RPMI7951 (cell line): ENCODE data around the gene ZFYVE27. TPM values are rescaled to one million over a fixed set of nuclear protein-coding genes. Genes with fewer than 3 reads are reported as not detected.
A peak's percentile ranks its signal among the peaks of the same experiment; 100 is the strongest.

Source experiments
- DNase-seq: peaks from one replicate; pipeline ENCODE4 v3.0.0-alpha.2; 2012; ENCODE audit warnings: low read depth
- total RNA-seq: library from RNA; depleted of rRNA; stranded (reverse); fragments of >200 nt; shearing (Covaris generic); gene quantifications from 2 replicates; pipeline ENCODE4 v1.2.3, GENCODE V29; 2014

ZFYVE27 gene
- total RNA-seq, 1 experiment from 2014 or later, result 7.0 TPM

DNA sequence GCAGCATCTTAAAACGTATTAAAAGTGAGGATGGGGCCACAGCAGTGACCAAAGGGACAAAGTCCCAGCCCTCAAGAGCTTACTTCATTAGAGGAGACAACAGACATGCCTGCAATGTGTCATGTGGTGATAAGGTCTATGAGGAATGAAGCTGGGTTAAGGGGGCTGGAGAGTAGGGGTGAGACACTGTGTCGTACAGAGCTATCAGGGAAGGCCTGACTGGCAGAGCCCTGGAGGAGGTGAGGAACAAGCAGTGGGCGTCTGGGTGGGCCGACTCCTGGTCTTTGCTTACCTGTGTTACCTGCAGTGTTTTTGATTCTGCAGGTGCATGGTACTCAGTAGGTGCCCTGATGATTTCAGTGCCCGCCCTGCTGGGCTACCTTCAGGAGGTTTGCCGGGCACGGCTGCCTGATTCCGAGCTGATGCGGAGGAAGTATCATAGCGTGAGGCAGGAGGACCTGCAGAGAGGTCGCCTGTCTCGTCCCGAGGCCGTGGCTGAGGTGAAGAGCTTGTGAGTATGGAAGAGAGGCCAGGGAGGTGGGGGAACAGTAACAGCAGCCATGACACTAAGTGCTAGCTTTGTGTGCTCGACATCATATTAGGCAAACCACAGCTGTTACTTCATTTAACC lies 7.6 kb downstream of the ZFYVE27 start:
- no peak for DNase-seq

GRCh38 chr10:97747573-97747972 lies 10.6 kb downstream of the ZFYVE27 start:
- DNase-seq, result no peak

GRCh38 chr10:97748116-97748515 lies 11.2 kb downstream of the ZFYVE27 start:
- no peak for DNase-seq

DNA sequence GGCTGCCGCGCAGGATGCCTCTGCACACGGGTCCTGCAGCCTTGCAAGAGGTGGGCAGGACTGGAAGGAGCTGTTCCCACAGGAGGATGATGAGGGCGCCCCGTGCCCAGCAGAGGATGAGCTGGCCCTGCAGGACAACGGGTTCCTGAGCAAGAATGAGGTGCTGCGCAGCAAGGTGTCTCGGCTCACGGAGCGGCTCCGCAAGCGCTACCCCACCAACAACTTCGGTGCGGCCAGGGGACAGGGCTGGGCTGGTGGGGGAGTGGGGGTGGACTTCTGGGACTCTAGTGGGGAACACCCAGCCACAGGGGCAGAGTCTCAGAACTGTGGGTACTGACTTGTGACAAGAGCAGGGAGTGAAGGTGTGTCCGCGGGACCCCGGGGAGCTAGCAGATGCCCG lies 16.0 kb downstream of the ZFYVE27 start:
- DNase-seq, result no peak

- no peak for DNase-seq
Observed at GRCh38 chr10:97754726-97755125, 17.8 kb downstream of the ZFYVE27 start.

DNA sequence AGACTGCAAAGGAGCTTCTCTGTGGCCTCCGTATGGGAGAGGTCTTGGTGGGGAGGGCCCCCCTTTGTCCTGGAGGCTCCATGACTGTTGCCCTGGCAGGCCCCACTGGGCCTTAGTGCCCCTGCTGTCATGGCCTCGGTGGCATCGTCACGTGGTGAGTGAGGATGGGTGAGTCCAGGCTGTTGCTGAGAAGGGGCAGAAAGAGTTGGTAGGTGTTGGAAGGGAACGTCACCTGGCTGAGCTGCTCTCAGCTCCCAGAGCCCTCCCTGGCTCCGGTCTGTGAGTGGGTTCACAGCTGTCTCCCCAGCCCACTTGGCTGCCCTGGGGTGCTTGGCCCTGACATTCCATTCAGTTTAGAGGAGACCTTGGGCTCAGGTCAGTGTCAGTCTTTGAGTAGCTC lies 18.8 kb downstream of the ZFYVE27 start:
- DNase-seq, result no peak

GRCh38 chr10:97757471-97757870 lies 20.5 kb downstream of the ZFYVE27 start:
- DNase-seq, result no peak

GRCh38 chr10:97759158-97759887 lies 22.4 kb downstream of the ZFYVE27 start:
- DNase-seq, result peak; percentile 63

DNA sequence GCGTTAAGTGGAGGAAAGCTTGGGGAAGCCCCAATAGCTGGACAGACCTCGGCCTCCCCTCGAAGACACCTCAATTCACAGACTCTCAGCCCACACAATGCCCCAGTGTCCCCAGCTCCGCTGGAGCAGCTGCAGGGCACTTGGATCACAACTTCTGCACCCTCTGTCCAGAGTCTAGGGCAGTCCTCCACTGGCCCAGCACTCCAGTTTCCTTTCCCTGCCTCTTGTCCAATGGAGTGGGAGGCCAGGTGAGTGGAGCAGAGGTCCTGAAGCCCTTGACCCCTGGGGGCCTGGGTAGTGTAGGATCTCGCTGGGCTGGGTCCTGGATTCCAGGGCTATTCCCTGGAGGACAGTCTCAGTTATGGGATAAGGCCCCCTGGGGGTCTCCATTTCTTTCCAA lies 23.0 kb downstream of the ZFYVE27 start:
- DNase-seq, result no peak

DNA sequence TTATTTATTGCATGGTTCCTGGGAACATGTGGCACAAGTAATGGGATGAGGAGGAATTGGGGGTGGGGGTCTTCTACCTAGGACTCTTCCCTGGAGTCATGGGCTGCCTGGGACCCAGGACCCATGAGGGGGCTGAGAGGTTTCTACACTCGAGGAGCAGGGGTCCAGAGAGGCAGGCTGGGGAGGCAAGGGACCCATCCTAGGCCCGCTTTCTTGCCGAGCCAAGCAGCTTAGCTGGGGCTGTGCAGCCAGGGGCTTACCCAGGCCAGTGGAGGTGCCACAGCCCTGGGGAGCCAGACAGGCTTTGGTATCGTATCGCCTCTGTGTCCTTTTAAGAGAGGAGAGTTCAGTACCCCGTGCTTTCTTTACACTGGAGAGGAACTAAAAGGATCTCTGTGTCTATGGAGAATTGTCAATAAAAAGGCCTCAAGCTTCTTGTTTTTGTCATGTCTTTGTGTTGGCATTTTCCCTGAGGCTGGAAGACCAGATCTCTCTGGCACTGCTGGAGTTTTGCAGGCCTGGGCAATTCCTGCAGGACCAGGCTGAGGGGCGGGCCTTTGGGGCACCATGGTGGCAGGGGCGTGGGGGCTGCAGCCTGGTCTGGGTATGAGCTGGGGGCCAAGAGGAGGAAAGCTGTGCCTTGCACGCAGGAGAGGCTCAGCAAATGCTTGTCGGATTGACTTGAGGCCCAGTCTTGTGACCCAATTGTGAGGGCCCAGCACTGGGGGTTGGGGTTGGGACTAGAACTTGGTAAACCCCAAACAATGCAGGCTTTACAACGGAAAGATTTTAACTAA lies 23.7 kb downstream of the ZFYVE27 start:
- DNase-seq, result no peak

- no peak for DNase-seq
Observed at GRCh38 chr10:97761331-97761865, 24.5 kb downstream of the ZFYVE27 start.

DNA sequence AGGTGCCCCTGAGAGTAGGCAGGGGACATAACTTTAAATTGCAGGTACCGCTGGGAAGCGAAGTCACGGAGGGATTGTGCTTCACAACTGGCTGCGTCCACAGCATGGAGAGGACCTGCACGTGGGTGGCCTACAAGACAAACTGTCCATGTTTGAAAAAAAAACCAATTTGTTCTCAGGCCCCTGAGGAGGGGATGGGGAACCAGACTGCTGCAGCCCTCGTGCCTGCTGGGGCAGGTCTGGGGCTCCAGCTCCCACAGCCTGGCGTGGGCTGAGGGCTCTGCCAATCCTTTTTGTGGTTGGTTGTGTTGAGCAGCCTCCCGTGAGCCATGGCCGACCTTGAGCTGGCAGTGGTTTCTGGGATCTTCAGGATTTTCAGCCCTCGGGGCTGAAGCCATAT lies 25.1 kb downstream of the ZFYVE27 start:
- no peak for DNase-seq

DNA sequence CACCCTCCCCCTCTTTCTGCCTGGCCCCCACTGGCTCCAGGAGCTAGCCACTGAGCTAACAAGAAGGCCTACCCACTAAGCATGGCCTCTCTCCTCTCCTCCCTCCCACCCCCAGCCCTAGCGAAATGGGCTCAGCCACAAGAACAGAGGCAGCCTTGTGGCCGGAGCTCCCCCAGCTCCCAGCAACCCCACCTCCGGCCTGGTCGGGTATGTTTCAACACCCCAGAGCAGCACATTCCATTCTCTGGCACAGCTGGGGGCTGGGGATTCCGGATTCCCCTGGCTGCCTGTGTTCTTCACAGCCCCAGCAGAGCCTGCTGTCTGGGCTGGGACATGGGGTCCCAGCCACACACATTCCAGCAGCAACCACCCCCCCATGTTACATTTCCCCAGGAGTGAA lies 25.9 kb downstream of the ZFYVE27 start:
- DNase-seq, result no peak

DNA sequence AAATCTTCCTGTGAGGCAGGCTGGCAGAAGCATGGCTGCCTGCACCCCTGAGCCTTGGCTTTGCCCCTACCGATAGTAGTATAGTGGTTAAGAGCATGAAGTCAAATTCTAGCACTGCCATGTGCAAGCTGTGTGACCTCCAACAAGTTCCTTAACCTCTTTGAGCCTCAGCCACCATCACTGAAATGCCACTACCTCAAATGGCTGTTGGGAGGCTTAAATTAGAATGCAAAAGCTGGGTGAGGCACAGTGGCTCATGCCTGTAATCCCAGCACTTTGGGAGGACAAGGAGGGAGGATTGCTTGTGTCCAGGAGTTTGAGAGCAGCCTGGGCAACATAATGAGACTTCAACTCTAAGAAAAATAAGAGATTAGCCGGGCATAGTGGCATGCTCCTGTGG lies 26.5 kb downstream of the ZFYVE27 start:
- DNase-seq, result no peak

DNA sequence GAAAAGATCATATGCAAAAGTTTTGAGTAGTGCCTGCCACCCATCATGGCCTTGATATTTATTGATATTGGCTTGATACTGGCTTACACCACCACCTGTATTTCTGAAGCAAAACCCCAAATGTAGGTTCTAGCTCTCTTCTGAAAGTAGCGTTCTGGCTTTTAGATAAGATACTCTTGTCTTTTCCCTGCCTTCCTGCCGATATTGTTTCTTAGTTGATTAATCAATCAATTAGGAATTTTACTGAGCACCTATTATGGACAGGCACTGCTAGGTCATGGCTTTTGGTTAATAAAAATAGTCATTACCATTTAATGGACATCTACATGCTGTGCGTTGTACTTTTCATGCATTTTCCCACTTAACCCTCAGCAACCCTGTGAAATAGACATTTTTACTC lies 27.0 kb downstream of the ZFYVE27 start:
- no peak for DNase-seq

DNA sequence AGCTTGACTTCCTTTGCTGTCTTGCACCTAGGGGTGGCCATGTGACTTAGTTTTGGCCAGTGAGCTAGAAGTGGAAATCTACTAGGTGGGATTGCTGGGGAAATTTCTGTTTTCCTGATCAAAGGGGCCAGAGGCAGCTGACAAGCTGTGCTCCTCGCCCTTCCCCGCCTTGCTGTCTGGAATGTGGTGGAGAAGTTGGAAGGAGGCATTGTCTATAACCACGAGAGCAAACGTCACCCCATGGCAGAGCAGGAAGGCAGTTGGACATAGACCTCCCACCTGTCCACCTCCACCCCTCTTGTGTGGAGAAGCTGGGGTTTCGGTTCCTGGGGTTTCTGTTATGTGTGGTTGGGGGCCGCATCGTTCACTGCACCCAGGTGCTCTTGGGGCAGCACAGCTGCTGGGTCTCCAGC lies 27.6 kb downstream of the ZFYVE27 start:
- no peak for DNase-seq

GRCh38 chr10:97765201-97765600 lies 28.3 kb downstream of the ZFYVE27 start:
- no peak for DNase-seq

GRCh38 chr10:97766106-97766810 lies 29.3 kb downstream of the ZFYVE27 start:
- DNase-seq, result no peak

DNA sequence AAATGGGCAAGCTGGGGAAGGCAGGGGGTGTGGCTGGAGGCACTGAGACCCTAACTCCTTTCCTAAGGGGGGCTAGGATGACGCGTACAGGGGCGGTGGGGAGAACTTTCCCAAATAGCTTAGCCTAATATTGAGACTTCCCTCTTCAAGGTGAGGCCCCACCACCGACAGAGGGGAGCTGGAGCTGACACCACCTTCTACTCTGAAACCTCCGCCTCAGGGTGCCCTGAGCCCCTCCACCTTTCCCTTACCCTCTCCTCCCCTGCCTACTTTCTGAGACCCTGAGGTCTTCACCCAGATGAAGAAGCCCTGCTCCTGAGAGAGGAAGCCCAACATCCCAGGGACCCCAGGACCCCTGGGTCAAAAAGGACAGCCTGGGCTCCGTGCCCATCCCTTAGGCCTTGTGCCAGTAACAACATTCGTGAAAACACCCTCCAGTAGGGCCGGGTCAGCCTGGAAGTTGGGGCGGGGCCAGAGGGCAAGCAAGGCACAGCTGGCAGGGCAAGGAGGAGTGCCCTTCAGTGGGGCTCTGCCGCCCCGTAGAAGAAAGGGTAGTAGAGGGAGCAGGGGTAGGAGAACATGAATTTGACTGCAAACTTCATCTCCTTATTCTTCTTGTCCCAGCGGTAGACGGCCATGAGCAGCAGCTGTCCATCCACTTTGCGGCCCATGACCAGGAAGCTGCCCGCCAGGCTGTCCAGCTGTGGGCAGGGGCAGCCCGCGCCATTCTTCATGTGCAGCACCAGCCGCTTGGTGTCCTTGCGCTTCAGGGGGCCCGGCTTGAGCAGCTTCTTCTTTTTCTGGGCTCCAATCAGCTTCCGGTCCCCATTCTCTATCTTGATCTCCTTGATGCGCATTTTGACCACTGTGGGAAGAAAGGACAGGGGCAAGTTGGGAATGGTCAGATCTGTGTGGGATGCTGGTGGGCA lies 30.3 kb downstream of the ZFYVE27 start:
- DNase-seq, result no peak
